Activated effector memory CD4-positive, alpha-beta T cell treated with Interleukin-2 at 50 U/mL for 16 hours (primary cell): Measurements from ENCODE around the gene RSPH1.
"Not testable (repeated sequence)": the region's sequence is repeated elsewhere in the genome, so short reads cannot be mapped to it uniquely, and the experiment has no call there.

Experiments
- DNase-seq: peaks from one replicate; pipeline ENCODE4 v3.0.0-alpha.2; 2020

RSPH1 gene

GRCh38 chr21:42480736-42481135, 15.3 kb downstream of the RSPH1 start:
- DNase-seq = no peak

GRCh38 chr21:42479582-42479981, 16.4 kb downstream of the RSPH1 start:
- DNase-seq = no peak

GRCh38 chr21:42478504-42478903, 17.5 kb downstream of the RSPH1 start:
- no peak for DNase-seq

- no peak for DNase-seq
Measured at GRCh38 chr21:42476388-42477331, 19.4 kb downstream of the RSPH1 start.

GRCh38 chr21:42475526-42476387, 20.3 kb downstream of the RSPH1 start:
- no peak for DNase-seq

DNA sequence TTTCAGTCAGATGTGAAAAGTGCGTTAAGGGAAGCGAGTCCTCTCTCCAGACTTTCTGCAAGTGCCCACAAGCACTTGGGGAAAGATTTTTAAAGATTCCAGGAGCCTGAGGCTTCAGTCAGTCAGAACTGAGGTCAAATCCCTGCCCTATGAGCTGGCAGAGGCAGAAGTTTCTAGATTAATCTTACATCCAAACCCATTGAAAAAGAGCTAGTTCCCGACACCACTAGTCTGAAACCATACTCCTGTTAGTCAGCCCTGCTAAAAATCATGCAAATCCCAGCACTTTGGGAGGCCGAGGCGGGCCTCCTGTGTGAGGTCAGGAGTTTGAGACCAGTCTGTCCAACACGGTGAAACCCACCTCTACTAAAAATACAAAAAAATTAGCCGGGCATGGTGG, 21.0 kb downstream of the RSPH1 start:
- no peak for DNase-seq

DNA sequence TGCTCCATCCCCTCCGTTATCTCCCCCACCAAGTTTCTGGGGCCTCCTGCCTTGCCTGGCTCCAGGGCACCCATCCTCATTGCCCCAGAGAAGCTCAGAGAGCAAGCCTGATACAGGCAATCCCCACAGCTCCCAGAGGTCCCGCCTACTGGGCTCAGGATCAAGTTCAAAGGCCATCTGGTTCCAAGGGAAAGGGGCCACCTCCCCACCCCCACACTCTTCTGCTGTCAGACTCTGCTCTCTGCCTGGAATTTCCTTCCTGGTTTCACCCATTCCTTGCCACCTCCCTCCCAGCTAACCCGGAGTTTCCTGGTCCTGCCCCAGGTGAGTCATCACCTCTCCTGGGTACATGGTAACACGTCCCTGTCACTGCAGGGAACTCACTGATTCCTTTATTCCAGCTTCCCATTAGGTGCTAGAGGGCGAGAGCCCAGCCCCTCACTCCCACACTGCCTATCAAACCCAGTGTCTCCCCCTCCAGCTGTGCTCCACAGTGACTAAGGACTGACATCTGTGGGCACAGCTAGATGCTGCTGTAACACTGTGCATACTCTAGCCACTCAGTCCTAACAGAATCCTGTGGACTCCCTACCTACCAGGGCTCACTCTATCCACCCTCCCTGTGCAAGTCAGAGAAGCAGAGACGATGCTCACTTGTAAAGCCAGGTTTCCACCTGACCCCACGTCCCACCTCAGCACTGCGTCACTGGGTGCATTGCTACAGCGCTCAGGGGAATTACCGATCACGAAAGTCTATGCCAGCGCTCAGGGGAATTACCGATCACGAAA, 21.8 kb downstream of the RSPH1 start:
- no peak for DNase-seq

DNA sequence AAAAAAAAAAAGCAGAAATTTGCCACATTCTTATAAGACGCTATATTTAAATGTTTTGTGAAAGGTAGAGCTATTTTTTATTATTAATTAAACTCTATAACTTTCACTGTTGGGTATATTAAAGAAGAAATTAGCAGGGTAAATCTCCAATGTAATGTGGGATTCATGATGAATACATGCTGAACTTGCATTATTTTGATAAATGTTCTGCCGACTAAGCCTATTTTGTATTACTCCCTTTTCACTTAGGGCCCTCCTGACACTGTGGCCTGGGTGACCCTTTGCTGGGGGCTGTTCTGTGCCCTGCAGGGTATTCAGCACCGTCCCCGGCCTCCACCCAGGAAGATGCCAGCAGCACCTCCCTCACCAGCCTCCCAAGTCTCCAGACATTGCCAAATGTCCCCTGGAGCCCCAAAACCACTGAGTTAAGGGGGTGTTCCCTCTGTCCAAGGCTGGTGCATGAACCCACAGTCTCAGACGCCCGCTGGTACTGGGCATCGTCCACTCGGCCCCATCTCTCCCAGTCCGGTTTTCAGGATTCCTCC, 22.5 kb downstream of the RSPH1 start:
- DNase-seq = no peak

- DNase-seq = no peak
Measured at GRCh38 chr21:42472521-42472920, 23.5 kb downstream of the RSPH1 start.

GRCh38 chr21:42471716-42472330, 24.2 kb downstream of the RSPH1 start:
- no peak for DNase-seq

DNA sequence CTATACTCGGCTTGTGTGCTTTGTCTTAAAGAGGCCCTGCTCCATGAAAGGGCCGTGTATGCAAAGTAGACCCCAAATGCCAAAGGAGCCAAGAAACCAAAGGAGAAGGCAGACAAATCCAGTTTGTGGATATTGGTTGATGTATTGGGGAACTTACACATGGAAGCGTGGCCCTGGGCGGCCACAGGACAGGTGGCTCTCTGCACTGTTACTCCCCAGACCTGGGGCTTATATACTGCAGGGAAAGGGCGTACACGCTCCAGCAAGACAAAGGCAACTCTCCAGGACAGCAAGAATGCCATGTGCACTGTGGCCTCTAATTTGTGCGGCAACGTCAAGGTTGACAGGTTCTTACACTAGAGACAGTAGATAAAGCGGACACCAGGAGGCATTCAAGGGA, 24.8 kb downstream of the RSPH1 start:
- no peak for DNase-seq

GRCh38 chr21:42469726-42470125, 26.3 kb downstream of the RSPH1 start:
- DNase-seq = not testable (repeated sequence)

GRCh38 chr21:42469272-42469671, 26.8 kb downstream of the RSPH1 start:
- no peak for DNase-seq

- DNase-seq = no peak
Measured at GRCh38 chr21:42468491-42469131, 27.4 kb downstream of the RSPH1 start.

DNA sequence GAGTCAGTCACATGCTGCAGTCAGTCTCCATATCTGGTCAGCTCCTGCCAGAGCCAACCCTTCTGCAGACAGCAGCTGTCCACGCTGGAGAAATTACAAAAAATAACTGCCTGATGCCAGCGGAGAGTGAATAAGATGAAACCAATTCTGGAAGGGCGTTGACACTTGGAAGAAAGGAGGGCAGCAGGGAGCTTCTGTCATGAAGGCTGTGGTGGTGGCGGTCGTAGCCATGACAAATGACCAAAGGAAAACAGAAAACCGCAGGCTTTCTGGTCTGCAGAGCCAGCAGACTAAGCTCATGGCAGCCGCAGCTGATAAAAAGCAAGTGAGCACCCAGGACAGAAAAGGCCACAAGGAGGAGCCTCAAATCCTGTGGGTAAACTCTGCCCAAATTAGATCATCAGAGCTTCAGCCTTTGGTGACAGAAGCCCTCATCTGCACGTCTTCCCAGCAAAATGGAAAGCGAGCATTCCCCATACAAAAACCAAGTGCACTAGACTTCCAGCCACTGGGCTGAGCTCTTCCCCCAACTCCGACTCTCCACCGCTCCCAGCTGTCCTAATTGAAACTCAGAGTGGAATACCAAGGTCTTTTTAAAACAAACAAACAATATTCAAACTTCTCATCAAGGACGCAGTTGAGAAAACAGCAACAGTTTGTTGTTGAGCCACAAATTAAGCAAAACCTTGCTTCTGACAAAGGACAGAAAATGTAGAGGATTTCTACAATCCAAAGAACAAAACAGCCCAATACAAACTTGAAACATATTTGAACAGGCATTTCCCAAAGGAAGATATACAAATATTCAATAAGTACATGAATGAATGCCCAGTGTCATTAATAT, 28.7 kb downstream of the RSPH1 start:
- DNase-seq = no peak

GRCh38 chr21:42466700-42467099, 29.3 kb downstream of the RSPH1 start:
- DNase-seq = no peak

DNA sequence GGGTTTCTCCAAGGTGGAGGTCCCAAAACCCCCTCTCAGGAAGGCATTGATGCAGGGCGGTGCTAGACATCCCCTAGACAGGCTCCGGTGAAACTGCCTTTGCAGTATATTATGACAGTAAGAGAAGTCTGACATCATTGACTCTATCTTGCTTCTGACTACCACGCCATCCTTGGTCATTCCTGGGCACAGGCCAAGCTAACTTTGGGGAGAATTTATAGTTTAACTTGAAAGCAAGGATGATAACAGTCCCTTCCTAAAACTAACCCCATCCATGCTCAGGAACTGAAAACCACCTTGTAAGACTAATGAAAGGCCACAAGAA, 30.3 kb downstream of the RSPH1 start:
- DNase-seq = no peak

- DNase-seq = no peak
Measured at GRCh38 chr21:42465008-42465802, 30.8 kb downstream of the RSPH1 start.

DNA sequence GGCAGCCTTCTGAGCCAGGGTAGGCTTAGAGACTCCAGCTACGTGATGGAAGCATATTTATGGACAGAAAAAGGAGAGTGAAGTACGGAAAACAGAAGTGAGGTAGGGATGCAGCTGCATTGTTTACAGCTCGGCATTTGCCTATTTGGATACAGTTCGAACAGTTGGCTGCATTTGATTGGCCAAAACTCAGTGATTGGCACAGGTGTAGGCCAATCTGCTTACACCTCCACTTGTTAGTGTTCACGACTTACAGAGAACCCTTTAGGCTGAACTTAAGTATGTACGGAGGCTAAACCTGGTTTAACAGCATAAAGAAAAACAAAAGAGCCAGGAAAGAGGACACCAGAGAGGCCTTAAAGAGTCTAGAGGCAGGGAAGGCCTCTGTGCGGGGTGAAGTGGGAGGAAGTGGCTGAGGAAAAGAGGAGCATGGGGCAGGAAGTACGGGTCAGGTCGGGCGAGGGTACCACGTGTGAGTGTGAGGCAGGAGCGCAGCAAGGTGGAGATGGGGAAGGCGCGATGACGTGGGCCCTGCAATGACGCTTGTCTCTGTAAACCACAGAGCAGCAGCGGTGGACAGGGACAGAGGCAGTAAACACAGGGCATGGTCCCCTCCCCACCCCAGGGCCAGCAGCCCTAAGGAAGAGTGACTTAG, 32.0 kb downstream of the RSPH1 start:
- DNase-seq = peak; percentile 37
